NB4 (cell line): Measurements from ENCODE around the gene IGFL2.

Experiments used
- CTCF ChIP-seq: IDR thresholded peaks from one replicate; pipeline ENCODE4 v1.5.1; 2012; ENCODE audit warnings: low read depth, low read length
- MAX ChIP-seq: IDR thresholded peaks from 2 replicates; pipeline ENCODE4 v1.6.1; 2011; ENCODE audit warnings: low read depth, low read length
- MYC ChIP-seq: IDR thresholded peaks from 2 replicates; pipeline ENCODE4 v1.6.1; 2011; ENCODE audit warnings: low read depth, low read length
- POLR2A ChIP-seq: IDR thresholded peaks from 2 replicates; pipeline ENCODE4 v1.6.1; 2011; ENCODE audit warnings: mild to moderate bottlenecking; ENCODE audit not compliant: insufficient read length; ENCODE audit errors: extremely low read depth

GRCh38 chr19:46150606-46151005 lies 2.6 kb downstream of the IGFL2 start:
- TF ChIP-seq CTCF, result no peak
- no peak for TF ChIP-seq MYC
- no peak for TF ChIP-seq MAX
- TF ChIP-seq POLR2A, result no peak
